Activated naive CD4-positive, alpha-beta T cell treated with anti-CD3 and anti-CD28 coated beads, Interleukin-2, amount 50 U/mL, for 72 hours (primary cell): Measurements from ENCODE around the gene GNRH2. TPM values are rescaled to one million over a fixed set of nuclear protein-coding genes. Genes with fewer than 3 reads are reported as not detected.
A peak's percentile ranks its signal among the peaks of the same experiment; 100 is the strongest.
"Not testable (repeated sequence)": the region's sequence is repeated elsewhere in the genome, so short reads cannot be mapped to it uniquely, and the experiment has no call there.

Source experiments
- ATAC-seq, 2 donors: fragments of 150-1000 bp; cut with Tn5 transposase; 2 replicates each; pipeline ENCODE4 v1.10.0; 2021; ENCODE audit warnings: mild to moderate bottlenecking in 2 of 2, moderate library complexity in 2 of 2
- DNase-seq, 2 donors: peaks; one replicate each; pipeline ENCODE4 v3.0.0; 2021 to 2022; ENCODE audit warnings: low spot score in 2 of 2
- H3K27ac Mint-ChIP-seq, 2 donors: one replicate each; pipeline ENCODE4 v1.8.0; 2022; ENCODE audit warnings: mild to moderate bottlenecking in 2 of 2, mixed read lengths in 2 of 2
- H3K36me3 Mint-ChIP-seq, 2 donors: one replicate each; pipeline ENCODE4 v1.8.0; 2022; ENCODE audit warnings: mixed read lengths in 2 of 2
- H3K9me3 Mint-ChIP-seq, 2 donors: one replicate each; pipeline ENCODE4 v1.8.0; 2022; ENCODE audit warnings: mixed read lengths in 2 of 2
- total RNA-seq, 2 donors: library from RNA; stranded (reverse); gene quantifications; one replicate each; pipeline ENCODE4 v1.2.3, GENCODE V29; 2022

Gene GNRH2
- total RNA-seq, 2 donors from 2014 or later: 0.99 to 2.5 TPM

GRCh38 chr20:3064119-3064518 is 20.7 kb downstream of the GNRH2 start:
- ATAC-seq, H3K27ac Mint-ChIP-seq, DNase-seq, H3K36me3 Mint-ChIP-seq, H3K9me3 Mint-ChIP-seq: not testable (repeated sequence)

GRCh38 chr20:3067139-3068014 is 24.0 kb downstream of the GNRH2 start:
- Mint-ChIP-seq H3K9me3 (no peaks in the 10 kb centered on the region), H3K27ac (peak overlapping the region in 1 of 2 donors; percentile 71), H3K36me3 (peaks cover 0 to 7% of the 10 kb centered on the region in 2 donors)
- DNase-seq (no peak), ATAC-seq (no peak)

DNA sequence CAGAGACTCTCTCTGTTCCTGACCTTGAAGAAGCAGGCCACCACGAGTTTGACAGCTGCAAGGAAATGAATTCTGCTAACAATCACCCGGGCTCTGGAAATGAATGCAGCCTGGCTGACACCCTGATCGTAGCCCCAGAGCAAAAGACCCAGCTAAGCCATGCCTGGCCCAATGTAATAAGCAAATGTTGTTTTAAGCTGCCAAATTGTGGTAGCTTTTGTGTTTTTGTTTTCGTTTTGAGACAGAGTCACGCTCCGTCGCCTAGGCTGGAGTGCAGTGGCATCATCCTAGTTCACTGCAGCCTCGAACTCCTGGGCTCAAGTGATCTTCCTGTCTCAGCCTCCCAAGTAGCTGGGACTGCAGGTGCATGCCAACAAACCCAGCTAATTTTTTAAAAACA is 24.7 kb downstream of the GNRH2 start:
- ATAC-seq: no peak
- Mint-ChIP-seq H3K27ac (no peak overlapping the region), H3K9me3 (no peaks in the 10 kb centered on the region), H3K36me3 (peaks cover 0 to 7% of the 10 kb centered on the region in 2 donors)
- DNase-seq: no peak

DNA sequence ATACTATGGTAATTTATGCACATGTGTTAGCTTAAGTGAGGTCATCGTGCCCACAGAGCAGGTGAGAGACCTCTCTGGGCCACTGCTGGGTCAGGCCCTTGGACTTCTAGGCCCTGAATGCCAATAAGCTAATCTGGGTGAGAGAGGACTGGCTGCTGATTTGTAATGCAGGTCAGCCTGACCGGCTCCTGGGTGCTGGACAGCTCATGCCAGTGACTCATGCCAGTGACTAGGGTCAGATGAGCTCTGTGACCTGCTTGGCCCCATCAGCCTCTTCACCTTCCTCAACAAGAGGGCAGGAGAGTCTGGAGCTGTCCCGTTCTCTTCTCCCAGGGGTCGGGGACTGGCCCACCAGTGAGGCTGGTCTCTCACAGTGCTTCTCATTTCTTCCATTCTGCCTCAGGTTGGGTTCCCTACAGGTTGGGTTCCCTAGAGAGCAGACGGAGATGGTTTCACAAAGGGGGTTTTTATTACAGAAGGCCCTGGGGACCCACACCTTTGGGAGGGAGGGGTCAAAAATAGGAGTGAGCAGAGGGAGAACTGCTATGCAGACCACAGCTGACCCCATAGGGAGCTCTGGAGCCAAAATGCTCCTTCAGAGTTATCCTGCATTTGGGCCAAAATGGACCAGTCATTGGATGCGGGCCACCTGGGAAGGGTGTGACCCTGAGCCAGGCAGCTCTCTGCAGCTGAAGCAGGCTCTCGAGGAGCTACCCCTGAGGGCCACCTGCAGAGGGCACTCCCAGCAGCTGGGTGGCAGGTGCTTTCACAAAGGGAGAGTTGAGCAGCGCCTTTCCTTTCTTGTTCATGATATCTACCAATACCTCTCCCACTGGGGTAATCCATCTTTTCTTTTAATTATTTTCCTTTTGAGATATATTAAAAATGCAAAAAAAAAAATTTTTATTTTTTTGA is 25.8 kb downstream of the GNRH2 start:
- no peak overlapping the region for H3K27ac Mint-ChIP-seq
- peaks cover 0 to 7% of the 10 kb centered on the region in 2 donors for H3K36me3 Mint-ChIP-seq
- ATAC-seq: peak in 1 of 2 donors; percentile 38
- H3K9me3 Mint-ChIP-seq: no peaks in the 10 kb centered on the region
- no peak for DNase-seq

- H3K27ac Mint-ChIP-seq: no peak overlapping the region
- DNase-seq: no peak
- H3K9me3 Mint-ChIP-seq: no peaks in the 10 kb centered on the region
- peaks cover 0 to 7% of the 10 kb centered on the region in 2 donors for H3K36me3 Mint-ChIP-seq
- ATAC-seq: no peak
Observed at GRCh38 chr20:3070725-3071124, 27.3 kb downstream of the GNRH2 start.

GRCh38 chr20:3071266-3071609 is 27.8 kb downstream of the GNRH2 start:
- no peaks in the 10 kb centered on the region for H3K9me3 Mint-ChIP-seq
- DNase-seq (no peak), ATAC-seq (no peak)
- no peak overlapping the region for H3K27ac Mint-ChIP-seq
- peaks cover 0 to 7% of the 10 kb centered on the region in 2 donors for H3K36me3 Mint-ChIP-seq

DNA sequence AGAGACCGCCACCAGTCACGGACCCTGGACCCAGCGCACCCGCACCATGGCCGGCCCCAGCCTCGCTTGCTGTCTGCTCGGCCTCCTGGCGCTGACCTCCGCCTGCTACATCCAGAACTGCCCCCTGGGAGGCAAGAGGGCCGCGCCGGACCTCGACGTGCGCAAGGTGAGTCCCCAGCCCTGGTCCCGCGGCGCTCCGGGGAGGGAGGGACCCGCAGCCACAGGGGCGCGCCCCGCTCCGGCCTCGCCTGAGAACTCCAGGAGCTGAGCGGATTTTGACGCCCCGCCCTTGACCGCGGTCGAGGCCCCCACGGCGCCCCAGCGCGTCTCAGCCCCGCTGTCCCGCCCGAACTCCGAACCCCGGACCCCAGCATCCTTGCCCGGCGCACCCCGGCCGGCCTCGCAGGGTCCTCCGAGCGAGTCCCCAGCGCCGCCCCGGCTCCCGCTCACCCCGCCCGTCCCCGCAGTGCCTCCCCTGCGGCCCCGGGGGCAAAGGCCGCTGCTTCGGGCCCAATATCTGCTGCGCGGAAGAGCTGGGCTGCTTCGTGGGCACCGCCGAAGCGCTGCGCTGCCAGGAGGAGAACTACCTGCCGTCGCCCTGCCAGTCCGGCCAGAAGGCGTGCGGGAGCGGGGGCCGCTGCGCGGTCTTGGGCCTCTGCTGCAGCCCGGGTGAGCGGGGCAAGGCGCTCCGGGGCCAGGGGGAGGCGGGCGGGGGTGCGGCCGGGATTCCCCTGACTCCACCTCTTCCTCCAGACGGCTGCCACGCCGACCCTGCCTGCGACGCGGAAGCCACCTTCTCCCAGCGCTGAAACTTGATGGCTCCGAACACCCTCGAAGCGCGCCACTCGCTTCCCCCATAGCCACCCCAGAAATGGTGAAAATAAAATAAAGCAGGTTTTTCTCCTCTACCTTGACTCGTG is 28.4 kb downstream of the GNRH2 start, which contains the start of gene OXT:
Gene OXT, plus strand, starts transcription at position 11 of the 920 bp plus-strand sequence. Its CDS starts 36 bp downstream, at position 47.
- peak; percentile 46 to 63 for DNase-seq
- peak; percentile 68 to 81 for ATAC-seq
- Mint-ChIP-seq H3K9me3 (no peaks in the 10 kb centered on the region), H3K36me3 (peaks cover 0 to 7% of the 10 kb centered on the region in 2 donors), H3K27ac (no peak within 1 kb of the TSS)

- ATAC-seq: no peak
- Mint-ChIP-seq H3K27ac (no peak overlapping the region), H3K9me3 (no peaks in the 10 kb centered on the region), H3K36me3 (peaks cover 0 to 10% of the 10 kb centered on the region in 2 donors)
- DNase-seq: no peak
Observed at GRCh38 chr20:3072530-3073250, 29.3 kb downstream of the GNRH2 start.

DNA sequence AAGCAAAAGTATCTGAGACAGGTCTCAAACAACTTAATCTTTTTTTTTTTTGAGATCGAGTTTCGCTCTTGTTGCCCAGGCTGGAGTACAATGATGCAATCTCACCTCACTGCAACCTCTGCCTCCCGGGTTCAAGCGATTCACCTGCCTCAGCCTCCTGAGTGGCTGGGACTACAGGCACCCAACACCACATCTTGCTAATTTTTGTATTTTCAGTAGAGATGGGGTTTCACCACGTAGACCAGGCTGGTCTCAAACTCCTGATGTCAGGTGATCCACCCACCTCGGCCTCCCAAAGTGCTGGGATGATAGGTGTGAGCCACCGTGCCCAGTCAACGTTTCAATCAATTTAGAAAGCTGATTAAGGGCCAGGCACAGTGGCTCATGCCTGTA is 29.8 kb downstream of the GNRH2 start:
- ATAC-seq, DNase-seq, H3K27ac Mint-ChIP-seq, H3K9me3 Mint-ChIP-seq: not testable (repeated sequence)
- peaks cover 0 to 13% of the 10 kb centered on the region in 2 donors for H3K36me3 Mint-ChIP-seq

- H3K9me3 Mint-ChIP-seq: no peaks in the 10 kb centered on the region
- ATAC-seq (no peak), DNase-seq (no peak)
- peaks cover 0 to 13% of the 10 kb centered on the region in 2 donors for H3K36me3 Mint-ChIP-seq
- no peak overlapping the region for H3K27ac Mint-ChIP-seq
Observed at GRCh38 chr20:3074812-3075211, 31.4 kb downstream of the GNRH2 start.

DNA sequence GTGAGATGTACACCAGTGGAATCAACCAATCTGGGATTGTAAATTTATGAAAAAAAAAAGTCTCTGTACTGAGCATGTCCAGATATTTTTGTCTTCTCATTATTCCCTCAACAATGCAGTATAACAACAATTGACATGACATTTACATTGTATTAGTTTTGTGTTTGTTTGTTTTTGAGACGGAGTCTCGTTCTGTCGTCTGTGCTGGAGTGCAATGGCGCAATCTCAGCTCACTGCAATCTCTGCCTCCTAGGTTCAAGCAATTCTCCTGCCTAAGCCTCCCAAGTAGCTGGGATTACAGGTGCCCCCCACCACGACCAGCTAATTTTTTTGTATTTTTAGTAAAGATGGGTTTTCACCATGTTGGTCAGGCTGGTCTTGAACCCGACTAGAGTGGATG is 31.9 kb downstream of the GNRH2 start:
- H3K27ac Mint-ChIP-seq, ATAC-seq: not testable (repeated sequence)

DNA sequence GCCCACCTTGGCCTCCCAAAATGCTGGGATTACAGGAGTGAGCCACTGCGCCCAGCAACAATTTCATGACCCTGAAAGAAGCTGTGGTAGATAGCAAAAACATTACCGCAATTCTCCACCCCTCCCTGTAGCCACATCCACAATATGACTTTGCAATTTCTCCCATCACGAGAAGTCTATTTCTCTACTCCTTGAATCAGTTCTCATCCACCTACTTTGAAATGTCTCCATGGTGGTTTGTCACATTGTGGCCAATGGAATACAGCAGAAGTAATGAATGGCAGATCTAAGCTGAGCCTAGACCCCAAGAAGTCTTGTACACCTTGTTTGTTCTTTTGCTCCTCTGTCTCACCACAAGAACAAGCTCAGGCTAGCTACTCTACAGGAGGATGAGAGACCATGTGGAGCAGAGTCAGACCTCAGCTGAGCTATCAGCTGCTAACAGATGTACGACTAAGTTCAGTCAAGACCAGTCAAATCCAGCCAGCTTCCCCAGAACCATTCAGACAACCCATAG is 34.3 kb downstream of the GNRH2 start:
- Mint-ChIP-seq H3K27ac (no peak overlapping the region), H3K9me3 (no peaks in the 10 kb centered on the region), H3K36me3 (peaks cover 0 to 6% of the 10 kb centered on the region in 2 donors)
- DNase-seq: no peak
- ATAC-seq: peak; percentile 55 to 62

More for the DNA sequence above, 31.9 kb downstream of the GNRH2 start:
- DNase-seq, H3K9me3 Mint-ChIP-seq: not testable (repeated sequence)
- H3K36me3 Mint-ChIP-seq: peaks cover 0 to 13% of the 10 kb centered on the region in 2 donors

- DNase-seq (no peak), ATAC-seq (no peak)
- H3K27ac Mint-ChIP-seq: no peak overlapping the region
- no peaks in the 10 kb centered on the region for H3K9me3 Mint-ChIP-seq
- peaks cover 0 to 6% of the 10 kb centered on the region in 2 donors for H3K36me3 Mint-ChIP-seq
Observed at GRCh38 chr20:3080939-3081388, 37.5 kb downstream of the GNRH2 start.

DNA sequence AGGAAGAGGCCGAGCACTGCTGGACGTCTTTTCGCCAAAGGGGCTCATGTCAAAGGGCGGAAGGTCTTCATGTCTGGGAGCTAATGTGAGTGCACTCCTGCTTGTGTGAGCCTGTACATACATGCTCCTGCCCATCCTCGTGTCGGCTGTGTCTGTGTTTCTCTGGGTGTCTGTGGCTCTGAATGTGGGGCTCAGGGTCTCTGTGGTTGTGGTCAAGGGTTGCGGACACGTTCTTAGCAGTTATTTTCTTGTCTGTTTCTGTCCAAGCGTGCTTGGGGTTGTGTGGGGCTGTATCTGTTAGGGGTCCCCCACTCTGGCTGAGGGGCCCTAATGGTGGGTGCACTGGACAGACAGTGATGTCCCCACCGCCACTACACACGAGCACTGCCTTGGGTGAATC is 38.2 kb downstream of the GNRH2 start:
- no peak for ATAC-seq

GRCh38 chr20:3082306-3082951 is 39.0 kb downstream of the GNRH2 start:
- ATAC-seq: peak; percentile 30 to 38
- Mint-ChIP-seq H3K27ac (no peak overlapping the region), H3K36me3 (peaks cover 0 to 6% of the 10 kb centered on the region in 2 donors), H3K9me3 (no peaks in the 10 kb centered on the region)
- DNase-seq: no peak

More for the DNA sequence above, 38.2 kb downstream of the GNRH2 start:
- no peaks in the 10 kb centered on the region for H3K9me3 Mint-ChIP-seq
- H3K36me3 Mint-ChIP-seq: peaks cover 0 to 6% of the 10 kb centered on the region in 2 donors
- DNase-seq: no peak
- no peak overlapping the region for H3K27ac Mint-ChIP-seq
